ENCODE results near the gene SSC4D. TPM values are rescaled to one million over a fixed set of nuclear protein-coding genes. Genes with fewer than 3 reads are reported as not detected.

The SSC4D gene
- total RNA-seq, 2 experiments from 2014 or later = 0.44 TPM; not detected in 1

- peaks cover 25% of the 10 kb centered on the region for H3K4me1 ChIP-seq (ENCODE audit: insufficient read depth, low read length, poor library complexity, severe bottlenecking)
- peaks cover 61% of the 10 kb centered on the region for H3K79me2 ChIP-seq (ENCODE audit: insufficient read depth, low read depth, low read length)
- peaks cover 34% of the 10 kb centered on the region for H4K20me1 ChIP-seq (ENCODE audit: insufficient read depth, low read length)
- no TSS peak for BruUV-seq (replicated peaks)
- H3K36me3 ChIP-seq (ENCODE audit: insufficient read depth, low read length) = peaks cover 55% of the 10 kb centered on the region
- H2AFZ ChIP-seq (ENCODE audit: low read length) = no peak overlapping the region; the same call in 1 of the 2 replicates
- H3K4me3 ChIP-seq (ENCODE audit: low read depth, low read length, poor library complexity, severe bottlenecking) = peak overlapping the region; percentile 96
- intact Hi-C loops (cut with micrococcal nuclease; ENCODE audit: unreplicated experiment) = loop anchor here (2.0 to 5.0 kb wide), 3 partner anchors 35 to 310 kb away; partner anchors contain the start of genes MDH2 and STYXL1
- no peaks in the 10 kb centered on the region for H3K9me2 ChIP-seq (ENCODE audit: insufficient read depth, low read length)
- ChIA-PET POLR2A (interaction anchor here (0.7 to 1.4 kb wide), 3 partner anchors 24 to 40 kb away, joined by 3 to 4 read pairs (median 3); no protein-coding TSS in a partner anchor), CTCF (ENCODE audit: unreplicated experiment) (interaction anchor here (0.6 kb wide), 2 partner anchors 13 to 764 kb away, joined by 3 to 10 read pairs; no protein-coding TSS in a partner anchor)
- H3K27ac ChIP-seq (ENCODE audit: low read depth, low read length, poor library complexity, severe bottlenecking) = peak overlapping the region; percentile 54
- no peak for DNase-seq (ENCODE audit: low spot score)
- TF ChIP-seq CTCF (conservative IDR thresholded peaks at IDR 0.05; ENCODE audit: low read length) = no peak
- no peak for TF ChIP-seq EZH2phosphoT487 (IDR thresholded peaks at IDR 0.05; ENCODE audit: borderline replicate concordance, low read depth, low read length)
- peak overlapping the region; percentile 86 for H3K4me2 ChIP-seq (ENCODE audit: low read length)
- peaks cover 8% of the 10 kb centered on the region; the same call in 1 of the 2 replicates for H3K9me3 ChIP-seq (ENCODE audit: low read length)
These were observed 52.0 kb downstream of the SSC4D start for GRCh38 chr7:76357475-76358010.

- TSS peak; percentile 65 for BruUV-seq (replicated peaks)
- Histone ChIP-seq H3K4me2 (ENCODE audit: low read length) (peak overlapping the region; percentile 86), H3K27ac (ENCODE audit: low read depth, low read length, poor library complexity, severe bottlenecking) (no peak overlapping the region), H3K4me1 (ENCODE audit: insufficient read depth, low read length, poor library complexity, severe bottlenecking) (peaks cover 25% of the 10 kb centered on the region), H3K9me2 (ENCODE audit: insufficient read depth, low read length) (no peaks in the 10 kb centered on the region), H4K20me1 (ENCODE audit: insufficient read depth, low read length) (peaks cover 38% of the 10 kb centered on the region), H2AFZ (ENCODE audit: low read length) (no peak overlapping the region), H3K79me2 (ENCODE audit: insufficient read depth, low read depth, low read length) (peaks cover 68% of the 10 kb centered on the region), H3K4me3 (ENCODE audit: low read depth, low read length, poor library complexity, severe bottlenecking) (peak overlapping the region; percentile 96), H3K36me3 (ENCODE audit: insufficient read depth, low read length) (peaks cover 62% of the 10 kb centered on the region), H3K9me3 (ENCODE audit: low read length) (peaks cover 8% of the 10 kb centered on the region; the same call in 1 of the 2 replicates)
- CTCF ChIA-PET (ENCODE audit: unreplicated experiment) = no interaction called here
- POLR2A ChIA-PET = interaction anchor here (0.7 to 1.4 kb wide), 2 partner anchors 23 to 363 kb away, joined by 3 to 4 read pairs; no protein-coding TSS in a partner anchor
- TF ChIP-seq CTCF (conservative IDR thresholded peaks at IDR 0.05; ENCODE audit: low read length) = no peak
- no peak for TF ChIP-seq EZH2phosphoT487 (IDR thresholded peaks at IDR 0.05; ENCODE audit: borderline replicate concordance, low read depth, low read length)
- peak; percentile 30 for DNase-seq (ENCODE audit: low spot score)
- intact Hi-C loops (cut with micrococcal nuclease; ENCODE audit: unreplicated experiment) = loop anchor here (5.0 kb wide), 1 partner anchor 310 kb away; the partner anchor contains the start of genes MDH2 and STYXL1
These were observed 52.7 kb downstream of the SSC4D start for GRCh38 chr7:76356823-76357222.

GRCh38 chr7:76356115-76356514 is 53.4 kb downstream of the SSC4D start:
- no peak for DNase-seq (ENCODE audit: low spot score)
- Histone ChIP-seq H3K9me2 (ENCODE audit: insufficient read depth, low read length) (no peaks in the 10 kb centered on the region), H3K79me2 (ENCODE audit: insufficient read depth, low read depth, low read length) (peaks cover 75% of the 10 kb centered on the region), H4K20me1 (ENCODE audit: insufficient read depth, low read length) (peaks cover 45% of the 10 kb centered on the region), H3K9me3 (ENCODE audit: low read length) (peaks cover 8% of the 10 kb centered on the region; the same call in 1 of the 2 replicates), H2AFZ (ENCODE audit: low read length) (no peak overlapping the region), H3K4me3 (ENCODE audit: low read depth, low read length, poor library complexity, severe bottlenecking) (peak overlapping the region; percentile 96), H3K27ac (ENCODE audit: low read depth, low read length, poor library complexity, severe bottlenecking) (no peak overlapping the region), H3K36me3 (ENCODE audit: insufficient read depth, low read length) (peaks cover 69% of the 10 kb centered on the region), H3K4me2 (ENCODE audit: low read length) (peak overlapping the region; percentile 86), H3K4me1 (ENCODE audit: insufficient read depth, low read length, poor library complexity, severe bottlenecking) (peaks cover 25% of the 10 kb centered on the region)
- no peak for TF ChIP-seq EZH2phosphoT487 (IDR thresholded peaks at IDR 0.05; ENCODE audit: borderline replicate concordance, low read depth, low read length)
- TF ChIP-seq CTCF (conservative IDR thresholded peaks at IDR 0.05; ENCODE audit: low read length) = no peak
- CTCF ChIA-PET (ENCODE audit: unreplicated experiment) = no interaction called here
- no TSS peak for BruUV-seq (replicated peaks)
- POLR2A ChIA-PET = interaction anchor here (0.7 to 0.9 kb wide), 2 partner anchors 8 to 362 kb away, joined by 3 read pairs; no protein-coding TSS in a partner anchor
- intact Hi-C loops (cut with micrococcal nuclease; ENCODE audit: unreplicated experiment) = loop anchor here (5.0 kb wide), 1 partner anchor 309 kb away; the partner anchor contains the start of genes MDH2 and STYXL1
